VCaP (cell line): ENCODE measurements around the gene VEGFC.

Experiments
- H3K27ac ChIP-seq: fragments of 450-650 bp; 2 replicates; pipeline ENCODE4 v1.5.1; 2017
- TF ChIP-seq, protein P1 (sequence below): fragments of 450-650 bp; conservative IDR thresholded peaks from 2 replicates; pipeline ENCODE4 v1.5.1; 2017; ENCODE audit warnings: mild to moderate bottlenecking, moderate library complexity

The VEGFC gene

DNA sequence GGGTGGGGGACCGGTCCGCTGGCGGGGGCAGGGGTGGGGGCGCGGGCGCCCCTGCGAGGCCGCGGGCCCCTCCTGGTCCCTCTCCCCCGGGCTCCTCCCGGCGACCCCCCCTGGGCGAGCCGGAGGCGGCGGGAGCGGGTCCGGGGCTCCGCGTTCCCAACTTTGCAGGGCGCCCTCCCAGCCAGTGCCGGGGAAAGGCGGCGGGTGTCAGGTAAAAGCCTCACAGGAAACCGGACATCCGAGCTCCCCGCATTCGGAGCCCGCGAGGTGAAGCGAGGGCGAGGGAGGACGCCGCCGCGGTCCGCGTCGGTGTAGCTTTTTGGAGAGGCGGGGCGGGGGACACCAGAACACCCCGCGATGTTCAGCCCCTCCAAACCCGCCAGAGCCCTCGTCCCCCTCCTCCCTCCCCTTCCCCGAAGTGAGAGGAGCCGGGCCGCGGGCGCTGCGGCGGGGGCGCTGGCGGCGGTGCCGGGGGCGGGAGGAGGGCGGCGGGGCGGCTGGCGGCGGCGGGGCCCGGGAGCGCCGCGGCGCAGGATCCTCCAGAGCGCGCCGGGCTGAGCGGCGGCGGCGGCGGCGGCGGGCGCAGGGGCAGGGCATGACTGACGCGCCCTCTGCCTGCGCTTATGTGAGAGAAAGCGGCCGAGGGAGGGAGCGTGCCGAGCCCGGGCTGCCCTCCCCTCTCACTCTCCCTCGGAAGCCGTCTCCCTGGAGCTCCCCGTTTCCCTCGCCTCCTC, at the start of gene VEGFC:
Gene VEGFC (minus strand): TSS at position 597 of the 734 bp plus-strand sequence. CDS start 611 bp downstream, outside the sequence.
- no peak within 1 kb of the TSS for H3K27ac ChIP-seq
- TF ChIP-seq, protein P1, sequence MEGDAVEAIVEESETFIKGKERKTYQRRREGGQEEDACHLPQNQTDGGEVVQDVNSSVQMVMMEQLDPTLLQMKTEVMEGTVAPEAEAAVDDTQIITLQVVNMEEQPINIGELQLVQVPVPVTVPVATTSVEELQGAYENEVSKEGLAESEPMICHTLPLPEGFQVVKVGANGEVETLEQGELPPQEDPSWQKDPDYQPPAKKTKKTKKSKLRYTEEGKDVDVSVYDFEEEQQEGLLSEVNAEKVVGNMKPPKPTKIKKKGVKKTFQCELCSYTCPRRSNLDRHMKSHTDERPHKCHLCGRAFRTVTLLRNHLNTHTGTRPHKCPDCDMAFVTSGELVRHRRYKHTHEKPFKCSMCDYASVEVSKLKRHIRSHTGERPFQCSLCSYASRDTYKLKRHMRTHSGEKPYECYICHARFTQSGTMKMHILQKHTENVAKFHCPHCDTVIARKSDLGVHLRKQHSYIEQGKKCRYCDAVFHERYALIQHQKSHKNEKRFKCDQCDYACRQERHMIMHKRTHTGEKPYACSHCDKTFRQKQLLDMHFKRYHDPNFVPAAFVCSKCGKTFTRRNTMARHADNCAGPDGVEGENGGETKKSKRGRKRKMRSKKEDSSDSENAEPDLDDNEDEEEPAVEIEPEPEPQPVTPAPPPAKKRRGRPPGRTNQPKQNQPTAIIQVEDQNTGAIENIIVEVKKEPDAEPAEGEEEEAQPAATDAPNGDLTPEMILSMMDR = peak; percentile 19

DNA sequence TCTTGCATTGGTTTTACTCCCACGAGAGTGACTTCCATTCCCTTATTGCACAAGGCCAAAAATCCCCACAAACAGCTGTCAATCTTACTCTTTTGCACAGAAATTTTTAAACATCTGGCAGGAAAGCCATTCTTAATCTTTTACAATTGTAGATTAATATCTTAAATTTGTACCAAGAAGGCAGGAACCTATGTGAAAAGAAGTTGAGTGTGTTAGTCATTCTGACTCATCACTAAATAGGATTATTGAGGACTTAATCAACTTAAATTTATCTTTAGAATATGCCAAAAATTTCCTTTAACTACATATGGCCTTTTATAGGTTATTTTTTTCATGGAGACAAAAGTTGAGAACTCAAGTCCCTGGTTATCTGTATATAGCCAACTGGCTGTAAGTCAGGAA, 49.0 kb upstream of the VEGFC start:
- no peak overlapping the region for H3K27ac ChIP-seq
- TF ChIP-seq, protein P1 = no peak

DNA sequence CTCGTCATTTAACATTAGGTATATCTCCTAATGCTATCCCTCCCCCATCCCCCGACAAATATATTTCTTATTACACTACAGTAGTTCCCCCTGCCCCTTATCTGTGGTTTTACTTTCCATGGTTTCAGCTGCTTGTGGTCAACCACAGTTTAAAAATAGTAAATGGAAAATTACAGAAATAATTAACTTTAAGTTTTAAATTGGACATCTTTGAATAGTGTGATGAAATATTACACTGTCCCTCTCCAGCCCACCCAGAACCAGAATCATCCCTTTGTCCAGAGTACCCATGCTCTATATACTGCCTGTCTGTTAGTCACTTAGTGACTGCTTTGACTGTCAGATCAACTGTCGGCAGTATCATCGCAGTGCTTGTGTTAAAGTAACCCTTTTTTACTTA, 47.4 kb upstream of the VEGFC start:
- no peak overlapping the region for H3K27ac ChIP-seq
- TF ChIP-seq, protein P1 = no peak

DNA sequence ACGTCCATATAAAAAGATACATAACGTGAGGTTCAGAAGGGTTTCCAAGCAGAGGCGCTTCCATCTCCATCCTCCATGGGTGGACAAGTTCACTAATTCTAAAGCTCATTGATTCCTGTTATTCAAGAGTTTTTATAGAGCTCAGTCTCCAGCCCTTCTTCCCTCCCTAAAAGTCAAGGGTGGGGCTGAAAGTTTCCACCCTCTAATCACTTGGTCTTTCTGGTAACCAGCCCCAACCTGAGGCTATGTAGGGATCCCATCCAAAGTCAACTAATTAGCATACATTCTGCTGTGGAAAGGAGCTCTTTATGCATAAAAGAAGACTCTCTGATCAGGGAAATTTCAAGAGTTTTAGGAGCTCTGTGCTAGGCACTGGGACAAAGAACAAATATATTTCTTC, 46.9 kb upstream of the VEGFC start:
- no peak overlapping the region for H3K27ac ChIP-seq
- TF ChIP-seq, protein P1 = no peak

- TF ChIP-seq, protein P1 = no peak
- H3K27ac ChIP-seq = no peak overlapping the region
These were observed 46.1 kb upstream of the VEGFC start for GRCh38 chr4:176838601-176839433.

DNA sequence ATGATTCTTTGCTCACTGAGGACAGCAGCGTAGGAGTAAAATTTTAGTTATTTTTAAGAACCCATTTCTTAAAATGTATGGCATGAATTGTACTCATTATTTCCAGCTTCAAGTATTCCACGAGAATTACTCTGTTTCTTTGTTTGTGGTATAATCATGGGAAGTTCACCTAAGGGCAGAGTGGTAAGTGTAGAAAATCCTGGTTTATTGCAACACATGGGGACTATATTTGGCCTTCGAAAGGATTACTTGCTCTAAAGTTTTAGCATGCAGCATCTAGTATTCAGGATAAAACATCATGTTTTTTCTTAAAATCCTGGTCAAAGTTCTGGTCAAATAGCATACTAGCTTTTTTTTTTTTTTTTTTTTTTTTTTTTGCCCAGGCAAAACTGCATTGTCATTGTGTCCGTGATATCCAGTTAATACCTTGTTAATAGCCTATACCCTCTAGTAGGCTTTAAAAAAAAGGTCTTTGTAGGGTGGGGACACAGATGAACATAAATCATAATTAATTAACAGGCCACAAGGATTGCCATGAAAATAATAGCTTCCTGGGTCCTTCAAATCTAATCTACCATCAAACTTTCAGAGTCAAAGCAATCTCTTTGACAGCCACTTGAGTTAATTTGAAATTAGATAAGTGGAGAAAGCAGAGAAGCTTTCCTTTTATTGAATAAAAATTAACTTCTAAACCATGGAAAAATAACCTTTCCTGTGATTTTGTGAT, 44.6 kb upstream of the VEGFC start:
- no peak overlapping the region for H3K27ac ChIP-seq
- TF ChIP-seq, protein P1 = no peak

DNA sequence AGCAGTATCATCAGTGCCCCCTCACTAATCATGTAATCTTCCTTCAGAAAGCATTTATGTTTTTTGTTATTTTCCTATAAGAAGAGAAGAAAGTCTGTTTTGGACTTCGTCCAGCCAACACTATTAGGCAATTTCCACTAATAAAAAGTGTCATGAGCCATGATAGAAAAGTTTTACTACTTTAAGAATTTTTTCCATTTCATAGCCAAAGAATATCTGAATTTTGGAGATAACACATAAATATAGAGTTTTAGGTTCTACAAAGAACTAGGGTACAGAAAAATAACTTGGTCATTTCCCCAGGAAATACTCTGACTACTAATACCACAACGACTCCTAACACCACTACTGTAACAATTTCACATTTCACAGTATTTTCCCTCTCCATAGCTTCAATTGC, 41.8 kb upstream of the VEGFC start:
- H3K27ac ChIP-seq = no peak overlapping the region
- TF ChIP-seq, protein P1 = no peak
